ENCODE measurements around the gene RNASE11.

The RNASE11 gene

GRCh38 chr14:20592574-20592973 is 4.8 kb upstream of the RNASE11 start:
- no peak for DNase-seq
- Histone ChIP-seq H3K4me3 (ENCODE audit: low read depth, low read length) (no peak overlapping the region), H3K36me3 (no peaks in the 10 kb centered on the region), H3K27ac (no peak overlapping the region), H3K9me3 (ENCODE audit: severe bottlenecking) (peaks cover 2% of the 10 kb centered on the region), H3K27me3 (ENCODE audit: insufficient read depth, low read depth, severe bottlenecking) (peaks cover 73% of the 10 kb centered on the region)
- TF ChIP-seq CTCF (IDR thresholded peaks at IDR 0.05; ENCODE audit: low read depth, low read length), result no peak

DNA sequence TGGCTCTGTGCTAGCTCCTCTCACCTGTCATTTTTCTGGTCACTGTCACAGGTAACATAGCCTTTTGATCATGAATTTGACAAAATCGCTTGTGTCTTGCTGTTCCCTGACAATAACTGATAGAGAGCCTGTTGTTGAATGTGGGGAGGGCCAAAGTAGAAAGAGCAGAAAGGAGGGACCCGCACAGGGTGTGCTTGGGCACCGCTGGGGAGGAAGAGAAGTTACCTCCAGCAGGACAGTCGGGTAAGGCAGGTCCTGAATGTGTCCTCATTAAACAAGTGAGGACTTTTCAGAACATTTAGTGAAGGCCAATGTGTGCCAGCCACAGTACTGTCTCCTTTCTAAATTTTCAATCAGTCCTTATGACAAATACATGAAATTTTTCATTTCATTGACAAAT is 3.4 kb upstream of the RNASE11 start, which contains the start of gene RNASE12:
Gene RNASE12 (minus strand): TSS at position 142 of the 400 bp plus-strand sequence. CDS start 653 bp downstream, outside the sequence.
- peaks cover 72% of the 10 kb centered on the region for H3K27me3 ChIP-seq (ENCODE audit: insufficient read depth, low read depth, severe bottlenecking)
- H3K9me3 ChIP-seq (ENCODE audit: severe bottlenecking), result peaks cover 2% of the 10 kb centered on the region
- H3K36me3 ChIP-seq, result no peaks in the 10 kb centered on the region
- H3K4me3 ChIP-seq (ENCODE audit: low read depth, low read length), result no peak within 1 kb of the TSS
- TF ChIP-seq CTCF (IDR thresholded peaks at IDR 0.05; ENCODE audit: low read depth, low read length), result no peak
- no peak for DNase-seq
- no peak within 1 kb of the TSS for H3K27ac ChIP-seq

GRCh38 chr14:20583908-20584307 is 3.9 kb downstream of the RNASE11 start:
- Histone ChIP-seq H3K36me3 (no peaks in the 10 kb centered on the region), H3K4me3 (ENCODE audit: low read depth, low read length) (no peak overlapping the region), H3K27me3 (ENCODE audit: insufficient read depth, low read depth, severe bottlenecking) (peaks cover 72% of the 10 kb centered on the region), H3K27ac (no peak overlapping the region), H3K9me3 (ENCODE audit: severe bottlenecking) (no peaks in the 10 kb centered on the region)
- no peak for TF ChIP-seq CTCF (IDR thresholded peaks at IDR 0.05; ENCODE audit: low read depth, low read length)
- DNase-seq, result no peak

DNA sequence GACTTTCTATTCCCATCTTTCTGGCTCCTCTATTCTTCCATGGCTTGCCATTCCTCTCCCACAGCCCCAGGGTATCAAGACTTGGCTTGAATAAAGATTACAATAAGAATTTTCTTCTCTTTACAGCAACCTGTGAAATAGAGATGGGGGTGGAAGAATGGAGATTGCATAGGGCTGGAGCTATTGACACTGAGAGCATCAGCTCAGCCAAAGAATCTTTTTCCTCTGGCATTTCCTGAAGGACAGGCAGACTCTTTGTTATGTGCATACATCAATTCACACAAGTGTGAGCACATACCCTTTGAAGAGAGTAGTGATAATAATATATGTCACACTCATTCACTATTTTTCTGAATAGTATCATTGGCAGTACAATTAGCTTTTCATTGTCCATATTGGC is 4.7 kb downstream of the RNASE11 start:
- no peak for TF ChIP-seq CTCF (IDR thresholded peaks at IDR 0.05; ENCODE audit: low read depth, low read length)
- no peak overlapping the region for H3K27ac ChIP-seq
- no peak for DNase-seq
- H3K27me3 ChIP-seq (ENCODE audit: insufficient read depth, low read depth, severe bottlenecking), result peaks cover 71% of the 10 kb centered on the region
- H3K36me3 ChIP-seq, result no peaks in the 10 kb centered on the region
- no peaks in the 10 kb centered on the region for H3K9me3 ChIP-seq (ENCODE audit: severe bottlenecking)
- no peak overlapping the region for H3K4me3 ChIP-seq (ENCODE audit: low read depth, low read length)

DNA sequence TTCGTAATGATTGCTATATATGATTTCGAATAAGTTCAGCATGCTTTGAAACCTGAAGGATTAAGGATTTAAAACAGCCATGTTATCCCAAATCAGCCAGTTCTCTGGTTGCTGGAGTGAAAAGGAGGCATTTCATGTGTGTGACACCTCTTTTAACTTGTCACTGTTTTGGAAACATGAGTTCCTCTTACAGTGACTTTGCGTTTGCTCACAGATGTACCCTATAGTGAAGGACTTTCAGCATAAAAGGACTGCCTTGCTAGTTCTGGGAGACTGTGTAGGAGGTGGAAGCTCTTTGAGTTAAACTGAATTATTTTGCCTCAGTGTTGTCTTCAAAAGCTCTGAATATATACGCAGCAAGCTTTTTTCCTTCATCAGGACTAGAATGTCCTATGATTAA is 7.6 kb downstream of the RNASE11 start:
- Histone ChIP-seq H3K4me3 (ENCODE audit: low read depth, low read length) (no peak overlapping the region), H3K27me3 (ENCODE audit: insufficient read depth, low read depth, severe bottlenecking) (peaks cover 58% of the 10 kb centered on the region), H3K36me3 (no peaks in the 10 kb centered on the region), H3K9me3 (ENCODE audit: severe bottlenecking) (no peaks in the 10 kb centered on the region), H3K27ac (no peak overlapping the region)
- no peak for TF ChIP-seq CTCF (IDR thresholded peaks at IDR 0.05; ENCODE audit: low read depth, low read length)
- no peak for DNase-seq

- Histone ChIP-seq H3K4me3 (ENCODE audit: low read depth, low read length) (no peak overlapping the region), H3K36me3 (no peaks in the 10 kb centered on the region), H3K27ac (no peak overlapping the region), H3K9me3 (ENCODE audit: severe bottlenecking) (no peaks in the 10 kb centered on the region), H3K27me3 (ENCODE audit: insufficient read depth, low read depth, severe bottlenecking) (peaks cover 58% of the 10 kb centered on the region)
- DNase-seq, result no peak
- TF ChIP-seq CTCF (IDR thresholded peaks at IDR 0.05; ENCODE audit: low read depth, low read length), result no peak
Observed at GRCh38 chr14:20578784-20579502, 8.9 kb downstream of the RNASE11 start.

Data from WERI-Rb-1 (cell line).